Fibroblast of villous mesenchyme (primary cell): ENCODE results near the gene DISC1. TPM values are rescaled to one million over a fixed set of nuclear protein-coding genes. Genes with fewer than 3 reads are reported as not detected.

ENCODE experiments used
- DNase-seq: peaks from one replicate; pipeline ENCODE4 v3.0.0-alpha.2; 2010; ENCODE audit warnings: low read depth
- H3K4me3 ChIP-seq: 2 replicates; pipeline ENCODE4 v1.5.1; 2011; ENCODE audit warnings: low read depth, mild to moderate bottlenecking, low read length
- CTCF ChIP-seq: IDR thresholded peaks from 2 replicates; pipeline ENCODE4 v1.5.1; 2012; ENCODE audit warnings: low read depth, mild to moderate bottlenecking, low read length; ENCODE audit not compliant: insufficient read depth
- total RNA-seq: library from RNA; depleted of rRNA; stranded (reverse); fragments of >200 nt; gene quantifications from 2 replicates; pipeline ENCODE4 v1.2.3, GENCODE V29; 2012

DISC1 gene
- total RNA-seq, 1 donor, result 9.9 TPM

GRCh38 chr1:232048481-232048880 is 421.9 kb downstream of the DISC1 start:
- no peak for TF ChIP-seq CTCF
- no peak overlapping the region for H3K4me3 ChIP-seq
- no peak for DNase-seq

- TF ChIP-seq CTCF, result no peak
- H3K4me3 ChIP-seq, result no peak overlapping the region
- DNase-seq, result no peak
Observed at GRCh38 chr1:232049335-232049734, 422.7 kb downstream of the DISC1 start.

DNA sequence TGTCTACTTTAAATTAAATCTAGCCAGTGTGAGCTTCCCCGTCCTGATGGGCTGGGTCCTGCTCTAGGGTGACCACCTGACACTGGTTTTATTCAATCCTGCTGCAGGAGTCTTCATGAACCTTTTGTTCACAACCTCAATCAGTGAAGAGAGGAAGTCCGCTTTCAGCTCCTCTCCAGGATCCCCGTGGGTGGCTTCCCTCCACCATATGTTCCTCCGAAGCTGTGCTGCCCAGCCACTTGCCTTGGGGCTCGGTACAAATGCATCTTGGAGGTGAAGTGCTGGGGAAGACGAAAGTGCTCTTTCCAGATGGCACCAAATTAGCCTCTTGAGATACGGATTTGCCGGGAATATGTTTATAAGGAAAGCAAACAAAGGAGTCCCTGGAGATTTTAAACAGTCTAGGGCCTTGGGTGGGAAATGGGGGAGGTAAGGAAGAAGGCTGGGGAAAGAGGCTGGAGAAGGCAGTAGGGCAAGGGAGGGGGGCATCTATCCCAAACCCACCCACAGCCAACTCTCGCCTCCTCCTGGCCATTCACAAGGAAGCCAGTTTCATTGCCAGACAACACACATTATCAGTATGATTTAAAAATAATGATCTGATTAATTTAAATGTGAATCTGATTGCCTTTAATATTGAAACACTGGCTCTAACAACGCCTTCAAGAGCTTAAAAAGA is 430.8 kb downstream of the DISC1 start:
- no peak overlapping the region for H3K4me3 ChIP-seq
- DNase-seq, result no peak
- TF ChIP-seq CTCF, result no peak

- no peak for TF ChIP-seq CTCF
- DNase-seq, result no peak
- no peak overlapping the region for H3K4me3 ChIP-seq
Observed at GRCh38 chr1:232057896-232058274, 431.3 kb downstream of the DISC1 start.

DNA sequence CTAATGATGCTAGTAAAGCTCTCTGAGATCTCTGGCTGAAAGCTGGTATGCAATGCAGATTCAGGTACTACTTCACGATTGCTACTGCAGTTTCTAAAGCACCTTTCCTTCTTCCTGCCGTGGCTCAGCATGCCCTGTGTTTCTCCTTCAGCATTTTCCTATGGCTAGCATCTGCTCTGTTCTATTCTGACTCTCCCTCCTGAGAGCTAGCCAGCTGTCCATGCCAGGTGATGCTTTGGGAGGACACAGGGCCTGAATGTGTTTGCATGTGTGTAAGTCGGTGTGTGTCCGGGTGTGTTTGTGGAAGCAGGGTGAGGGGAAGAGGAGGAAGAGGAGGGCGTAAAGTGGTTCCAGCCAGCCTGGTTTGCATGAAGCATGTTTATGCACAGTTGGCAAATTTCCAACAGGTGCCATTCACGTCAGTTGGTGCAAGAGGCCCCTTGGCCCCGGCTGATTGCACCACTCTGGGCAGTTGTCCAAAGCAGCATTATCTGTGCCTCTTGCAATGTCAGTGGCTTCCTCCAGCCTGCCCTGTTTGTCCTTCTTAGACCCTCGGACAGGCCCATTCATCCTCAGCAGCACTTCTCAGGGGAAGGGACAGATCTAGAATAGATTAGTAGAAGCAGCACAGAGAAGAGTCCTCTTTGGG is 433.3 kb downstream of the DISC1 start:
- no peak for TF ChIP-seq CTCF
- peak; percentile 6 for DNase-seq

DNA sequence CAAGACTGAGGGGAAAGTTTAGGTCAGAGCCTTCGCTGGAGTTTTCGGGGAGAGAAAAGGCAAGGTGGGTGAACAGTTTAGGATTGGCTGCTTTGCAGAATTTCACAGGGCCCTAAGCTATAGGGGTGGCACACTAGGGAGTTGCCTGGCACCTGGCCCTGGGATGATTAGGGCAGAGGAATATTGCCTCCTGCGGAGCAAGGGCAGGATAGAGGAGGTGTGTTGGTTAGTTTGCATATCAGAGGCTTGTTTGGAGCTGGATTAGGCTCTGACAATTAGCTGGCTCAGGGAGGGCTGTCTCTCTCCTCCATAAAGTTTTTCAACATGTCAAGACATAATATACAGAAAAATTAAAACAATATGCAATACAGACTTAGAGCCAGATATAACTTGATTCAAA is 436.4 kb downstream of the DISC1 start:
- no peak for DNase-seq
- no peak overlapping the region for H3K4me3 ChIP-seq
- TF ChIP-seq CTCF, result no peak

More for the DNA sequence above, 433.3 kb downstream of the DISC1 start:
- H3K4me3 ChIP-seq, result no peak overlapping the region
